ENCODE results near the gene COA8. TPM values are rescaled to one million over a fixed set of nuclear protein-coding genes. Genes with fewer than 3 reads are reported as not detected.

The COA8 gene
- total and polyA plus RNA-seq, 2 of the 4 experiments (the other 2 are of a cell fraction) = 12.2 to 21.1 TPM

DNA sequence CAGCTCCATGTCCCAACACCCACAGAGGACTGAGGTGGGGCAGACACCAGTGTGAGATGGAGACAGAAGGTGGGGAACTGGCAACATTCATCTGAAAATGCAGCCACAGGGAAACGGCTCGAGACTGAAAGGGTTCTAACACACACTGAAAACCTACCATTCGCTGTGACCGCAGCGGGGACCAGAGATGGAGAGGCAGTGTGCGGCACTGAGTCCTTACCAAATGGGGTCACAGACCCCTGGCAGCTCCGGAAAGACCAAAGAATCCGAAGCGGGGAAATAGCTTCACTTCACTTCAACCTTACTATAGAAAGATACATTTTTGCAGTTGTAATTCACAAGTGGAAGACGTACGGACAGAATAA lies 9.9 kb upstream of the COA8 start:
- H3K9ac ChIP-seq (ENCODE audit: low read depth, low read length) = no peak overlapping the region
- H3K79me1 ChIP-seq (ENCODE audit: low read depth in 1 of 2, low read length in 2 of 2) = peaks cover 7 to 40% of the 10 kb centered on the region in 2 experiments
- H3K4me3 ChIP-seq (ENCODE audit: insufficient read depth, low read depth, low read length) = no peak overlapping the region
- H3K23ac ChIP-seq (ENCODE audit: low read depth, low read length) = no peak overlapping the region
- no peak overlapping the region for H4K91ac ChIP-seq (ENCODE audit: insufficient read depth, low read depth, low read length)
- in situ Hi-C loops (cut with MboI; ENCODE audit: low sequenced_read_pairs) = no loop called here
- H3K4ac ChIP-seq (ENCODE audit: low read depth, low read length) = peak overlapping the region; percentile 53
- no peak overlapping the region for H2BK120ac ChIP-seq (ENCODE audit: low read depth, low read length)
- no peak overlapping the region for H4K5ac ChIP-seq (ENCODE audit: low read depth, low read length)
- H3K27ac ChIP-seq (ENCODE audit: insufficient read depth, low read length) = no peak overlapping the region
- no peak overlapping the region for H3K4me2 ChIP-seq (ENCODE audit: low read depth, low read length)
- dilution Hi-C loops (cut with HindIII; ENCODE audit: low sequenced_read_pairs, unreplicated experiment) = no loop called here
- 96% methylated on average over 5 of the region's 11 CpGs; no CpG with 5 or more reads in 1 of the 2 experiments for WGBS, 2 experiments (ENCODE audit: extremely low coverage in 2 of 2, insufficient read length in 1 of 2)
- no peak overlapping the region for H2AFZ ChIP-seq (replicated peaks; ENCODE audit: low read length, poor library complexity)
- H2AK5ac ChIP-seq (ENCODE audit: low read depth, low read length) = no peak overlapping the region
- H3K56ac ChIP-seq (ENCODE audit: extremely low read depth, insufficient read depth, low read length) = no peak overlapping the region
- H2BK15ac ChIP-seq (ENCODE audit: low read depth, low read length) = no peak overlapping the region
- BruUV-seq (replicated peaks) = no TSS peak
- H3K27me3 ChIP-seq (ENCODE audit: control insufficient read depth, insufficient read depth, low read length) = no peaks in the 10 kb centered on the region
- H2BK20ac ChIP-seq (ENCODE audit: low read depth, low read length) = no peak overlapping the region
- TF ChIP-seq CHD1 (IDR thresholded peaks at IDR 0.05; ENCODE audit: low read depth, low read length) (no peak), CEBPB (IDR thresholded peaks at IDR 0.05; ENCODE audit: low read depth, low read length) (no peak), SMC3 (IDR thresholded peaks at IDR 0.05; ENCODE audit: low read depth, low read length) (no peak), MXI1 (IDR thresholded peaks at IDR 0.05; ENCODE audit: borderline replicate concordance, low read depth, low read length) (no peak), POLR2A (IDR thresholded peaks at IDR 0.05; ENCODE audit: low read depth, low read length) (no peak), FOS (IDR thresholded peaks at IDR 0.05; ENCODE audit: low read depth, low read length) (no peak), NFE2L2 (IDR thresholded peaks at IDR 0.05; ENCODE audit: low read depth, low read length) (no peak), RAD21 (IDR thresholded peaks at IDR 0.05; ENCODE audit: low read length) (no peak), BHLHE40 (IDR thresholded peaks at IDR 0.05; ENCODE audit: low read depth, low read length) (no peak), ELK1 (IDR thresholded peaks at IDR 0.05; ENCODE audit: borderline replicate concordance, low read depth, low read length) (no peak), USF2 (IDR thresholded peaks at IDR 0.05; ENCODE audit: low read depth, low read length) (no peak)
- TF ChIP-seq, protein P1, sequence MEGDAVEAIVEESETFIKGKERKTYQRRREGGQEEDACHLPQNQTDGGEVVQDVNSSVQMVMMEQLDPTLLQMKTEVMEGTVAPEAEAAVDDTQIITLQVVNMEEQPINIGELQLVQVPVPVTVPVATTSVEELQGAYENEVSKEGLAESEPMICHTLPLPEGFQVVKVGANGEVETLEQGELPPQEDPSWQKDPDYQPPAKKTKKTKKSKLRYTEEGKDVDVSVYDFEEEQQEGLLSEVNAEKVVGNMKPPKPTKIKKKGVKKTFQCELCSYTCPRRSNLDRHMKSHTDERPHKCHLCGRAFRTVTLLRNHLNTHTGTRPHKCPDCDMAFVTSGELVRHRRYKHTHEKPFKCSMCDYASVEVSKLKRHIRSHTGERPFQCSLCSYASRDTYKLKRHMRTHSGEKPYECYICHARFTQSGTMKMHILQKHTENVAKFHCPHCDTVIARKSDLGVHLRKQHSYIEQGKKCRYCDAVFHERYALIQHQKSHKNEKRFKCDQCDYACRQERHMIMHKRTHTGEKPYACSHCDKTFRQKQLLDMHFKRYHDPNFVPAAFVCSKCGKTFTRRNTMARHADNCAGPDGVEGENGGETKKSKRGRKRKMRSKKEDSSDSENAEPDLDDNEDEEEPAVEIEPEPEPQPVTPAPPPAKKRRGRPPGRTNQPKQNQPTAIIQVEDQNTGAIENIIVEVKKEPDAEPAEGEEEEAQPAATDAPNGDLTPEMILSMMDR (conservative IDR thresholded peaks at IDR 0.05; ENCODE audit: low read depth, low read length) = no peak
- H3K4me1 ChIP-seq (ENCODE audit: control insufficient read depth, insufficient read depth, low read length) = peaks cover 14% of the 10 kb centered on the region
- ChIA-PET CTCF (interaction anchor here (1.1 kb wide), 1 partner anchor 12 kb away, joined by 3 read pairs; no protein-coding TSS in a partner anchor), POLR2A (ENCODE audit: unreplicated experiment) (no interaction called here)
- no peak for ATAC-seq (ENCODE audit: low read depth)
- H2AK9ac ChIP-seq (replicated peaks; ENCODE audit: low read depth, low read length, poor library complexity) = no peak overlapping the region
- peaks cover 21% of the 10 kb centered on the region for H4K20me1 ChIP-seq (ENCODE audit: insufficient read depth, low read length)
- H4K8ac ChIP-seq (ENCODE audit: low read depth in 2 of 2, low read length in 2 of 2) = no peak overlapping the region
- peaks cover 8% of the 10 kb centered on the region; the same call in 1 of the 2 replicates for H3K9me1 ChIP-seq (ENCODE audit: insufficient read depth, low read length)
- H3K36me3 ChIP-seq (ENCODE audit: control insufficient read depth, insufficient read depth, low read length) = 0 out of 2 replicates have a peak, but pooled peaks cover 3% of the 10 kb centered on the region
- no peak overlapping the region for H3K18ac ChIP-seq (ENCODE audit: low read depth, low read length)
- no peak for DNase-seq
- no peak overlapping the region for H2BK5ac ChIP-seq (ENCODE audit: low read depth, low read length, poor library complexity, severe bottlenecking)
- H3K14ac ChIP-seq (replicated peaks; ENCODE audit: low read depth, low read length) = no peak overlapping the region
- H3K9me3 ChIP-seq (ENCODE audit: control insufficient read depth, insufficient read depth, low read length) = no peaks in the 10 kb centered on the region
- intact Hi-C loops (cut with micrococcal nuclease) = no loop called here
